Measurements from ENCODE around the gene IFNL1.
A peak's percentile ranks its signal among the peaks of the same experiment; 100 is the strongest.
"Not testable (repeated sequence)": the region's sequence is repeated elsewhere in the genome, so short reads cannot be mapped to it uniquely, and the experiment has no call there.

Gene IFNL1

GRCh38 chr19:39264306-39265290 is 31.6 kb upstream of the IFNL1 start:
- H3K27ac Mint-ChIP-seq, result no peak overlapping the region
- H3K9me3 Mint-ChIP-seq (ENCODE audit: low read depth), result no peaks in the 10 kb centered on the region
- H3K4me1 Mint-ChIP-seq (ENCODE audit: low read depth), result peaks cover 6% of the 10 kb centered on the region
- H3K4me3 Mint-ChIP-seq, result peak overlapping the region; percentile 32
- no peaks in the 10 kb centered on the region for H3K36me3 Mint-ChIP-seq
- peaks cover 13% of the 10 kb centered on the region for H3K27me3 Mint-ChIP-seq

GRCh38 chr19:39265321-39265916 is 30.8 kb upstream of the IFNL1 start:
- H3K4me1 Mint-ChIP-seq (ENCODE audit: low read depth), result peaks cover 6% of the 10 kb centered on the region
- H3K27ac Mint-ChIP-seq, result no peak overlapping the region
- H3K9me3 Mint-ChIP-seq (ENCODE audit: low read depth), result no peaks in the 10 kb centered on the region
- no peaks in the 10 kb centered on the region for H3K36me3 Mint-ChIP-seq
- H3K27me3 Mint-ChIP-seq, result peaks cover 15% of the 10 kb centered on the region
- H3K4me3 Mint-ChIP-seq, result peak overlapping the region; percentile 13

GRCh38 chr19:39268085-39268484 is 28.1 kb upstream of the IFNL1 start, which contains the start of gene IFNL2:
TSS of gene IFNL2 (plus strand) at chr19:39268396. CDS start at chr19:39268569, 173 bp downstream.
- H3K4me3 Mint-ChIP-seq; H3K36me3 Mint-ChIP-seq; H3K9me3 Mint-ChIP-seq (ENCODE audit: low read depth); H3K27me3 Mint-ChIP-seq; H3K27ac Mint-ChIP-seq; H3K4me1 Mint-ChIP-seq (ENCODE audit: low read depth): not testable (repeated sequence)

- not testable (repeated sequence) for H3K27me3 Mint-ChIP-seq; H3K36me3 Mint-ChIP-seq; H3K9me3 Mint-ChIP-seq (ENCODE audit: low read depth); H3K4me1 Mint-ChIP-seq (ENCODE audit: low read depth); H3K4me3 Mint-ChIP-seq; H3K27ac Mint-ChIP-seq
These were observed 27.5 kb upstream of the IFNL1 start for GRCh38 chr19:39268531-39269223.

GRCh38 chr19:39269369-39269768 is 26.8 kb upstream of the IFNL1 start:
- H3K4me1 Mint-ChIP-seq (ENCODE audit: low read depth); H3K27ac Mint-ChIP-seq; H3K9me3 Mint-ChIP-seq (ENCODE audit: low read depth); H3K36me3 Mint-ChIP-seq; H3K4me3 Mint-ChIP-seq; H3K27me3 Mint-ChIP-seq: not testable (repeated sequence)

GRCh38 chr19:39270036-39270871 is 26.0 kb upstream of the IFNL1 start:
- Mint-ChIP-seq H3K27me3 (peaks cover 4% of the 10 kb centered on the region), H3K9me3 (ENCODE audit: low read depth) (no peaks in the 10 kb centered on the region), H3K4me3 (no peak overlapping the region), H3K4me1 (ENCODE audit: low read depth) (no peaks in the 10 kb centered on the region), H3K36me3 (no peaks in the 10 kb centered on the region), H3K27ac (no peak overlapping the region)

GRCh38 chr19:39273859-39274258 is 22.3 kb upstream of the IFNL1 start:
- not testable (repeated sequence) for H3K27me3 Mint-ChIP-seq; H3K4me1 Mint-ChIP-seq (ENCODE audit: low read depth); H3K27ac Mint-ChIP-seq; H3K4me3 Mint-ChIP-seq; H3K36me3 Mint-ChIP-seq; H3K9me3 Mint-ChIP-seq (ENCODE audit: low read depth)

- Mint-ChIP-seq H3K36me3 (no peaks in the 10 kb centered on the region), H3K27me3 (peaks cover 5% of the 10 kb centered on the region), H3K9me3 (ENCODE audit: low read depth) (no peaks in the 10 kb centered on the region), H3K4me3 (no peak overlapping the region), H3K27ac (no peak overlapping the region), H3K4me1 (ENCODE audit: low read depth) (no peaks in the 10 kb centered on the region)
These were observed 20.6 kb upstream of the IFNL1 start for GRCh38 chr19:39275578-39275977.

GRCh38 chr19:39276740-39277139 is 19.5 kb upstream of the IFNL1 start:
- Mint-ChIP-seq H3K4me3 (no peak overlapping the region), H3K9me3 (ENCODE audit: low read depth) (no peaks in the 10 kb centered on the region), H3K27ac (no peak overlapping the region), H3K4me1 (ENCODE audit: low read depth) (no peaks in the 10 kb centered on the region), H3K36me3 (no peaks in the 10 kb centered on the region), H3K27me3 (peaks cover 4% of the 10 kb centered on the region)

- Mint-ChIP-seq H3K27ac (no peak overlapping the region), H3K36me3 (no peaks in the 10 kb centered on the region), H3K27me3 (peaks cover 4% of the 10 kb centered on the region), H3K4me1 (ENCODE audit: low read depth) (no peaks in the 10 kb centered on the region), H3K9me3 (ENCODE audit: low read depth) (no peaks in the 10 kb centered on the region), H3K4me3 (no peak overlapping the region)
These were observed 18.6 kb upstream of the IFNL1 start for GRCh38 chr19:39277598-39277997.

- H3K27me3 Mint-ChIP-seq, result peaks cover 4% of the 10 kb centered on the region
- no peaks in the 10 kb centered on the region for H3K4me1 Mint-ChIP-seq (ENCODE audit: low read depth)
These were observed 14.2 kb upstream of the IFNL1 start for GRCh38 chr19:39282021-39282420.

GRCh38 chr19:39284032-39284431 is 12.2 kb upstream of the IFNL1 start:
- H3K4me3 Mint-ChIP-seq, result no peak overlapping the region
- H3K4me1 Mint-ChIP-seq (ENCODE audit: low read depth), result no peaks in the 10 kb centered on the region
- no peaks in the 10 kb centered on the region for H3K36me3 Mint-ChIP-seq

More at GRCh38 chr19:39282021-39282420, 14.2 kb upstream of the IFNL1 start:
- H3K4me3 Mint-ChIP-seq, result no peak overlapping the region
- H3K36me3 Mint-ChIP-seq, result no peaks in the 10 kb centered on the region
- peaks cover 5% of the 10 kb centered on the region for H3K9me3 Mint-ChIP-seq (ENCODE audit: low read depth)
- no peak overlapping the region for H3K27ac Mint-ChIP-seq

GRCh38 chr19:39293394-39293793 is 2.8 kb upstream of the IFNL1 start:
- Mint-ChIP-seq H3K27me3 (peaks cover 5% of the 10 kb centered on the region), H3K4me3 (no peak overlapping the region), H3K4me1 (ENCODE audit: low read depth) (peaks cover 11% of the 10 kb centered on the region), H3K36me3 (no peaks in the 10 kb centered on the region), H3K27ac (no peak overlapping the region), H3K9me3 (ENCODE audit: low read depth) (no peaks in the 10 kb centered on the region)

More at GRCh38 chr19:39284032-39284431, 12.2 kb upstream of the IFNL1 start:
- no peak overlapping the region for H3K27ac Mint-ChIP-seq
- no peaks in the 10 kb centered on the region for H3K27me3 Mint-ChIP-seq
- H3K9me3 Mint-ChIP-seq (ENCODE audit: low read depth), result peaks cover 5% of the 10 kb centered on the region

GRCh38 chr19:39296906-39297305 is 699 bp downstream of the IFNL1 start:
- H3K4me1 Mint-ChIP-seq (ENCODE audit: low read depth), result peaks cover 16% of the 10 kb centered on the region
- H3K9me3 Mint-ChIP-seq (ENCODE audit: low read depth), result no peaks in the 10 kb centered on the region
- peaks cover 1% of the 10 kb centered on the region for H3K27me3 Mint-ChIP-seq
- H3K27ac Mint-ChIP-seq, result no peak overlapping the region
- no peak overlapping the region for H3K4me3 Mint-ChIP-seq
- no peaks in the 10 kb centered on the region for H3K36me3 Mint-ChIP-seq
